Upper lobe of left lung (tissue), 6 donors: ENCODE data around the gene TBC1D4. TPM values are rescaled to one million over a fixed set of nuclear protein-coding genes. Genes with fewer than 3 reads are reported as not detected.

Experiments used
- ATAC-seq, 2 donors: fragments of 200-7000 bp; cut with Tn5 transposase; one replicate each; pipeline ENCODE4 v1.9.1; 2022; ENCODE audit warnings: mild to moderate bottlenecking in 2 of 2, moderate library complexity in 2 of 2; ENCODE audit not compliant: low FRiP score in 2 of 2
- DNase-seq, 2 donors: peaks; one replicate each; pipeline ENCODE4 v3.0.0-alpha.2; 2019 to 2020
- H3K27ac ChIP-seq, 4 donors: fragments of 200-600 bp; sonication (generic); one replicate each; pipeline ENCODE4 v1.5.1; 2016 to 2019
- H3K27me3 ChIP-seq, 4 donors: fragments of 200-600 bp; sonication (generic); one replicate each; pipeline ENCODE4 v1.5.1; 2017 to 2019
- H3K36me3 ChIP-seq, 4 donors: fragments of 200-600 bp; sonication (generic); one replicate each; pipeline ENCODE4 v1.5.1; 2016 to 2019
- H3K4me1 ChIP-seq, 4 donors: fragments of 200-600 bp; sonication (generic); one replicate each; pipeline ENCODE4 v1.5.1; 2018 to 2019
- H3K4me3 ChIP-seq, 4 donors: fragments of 200-600 bp; sonication (generic); one replicate each; pipeline ENCODE4 v1.5.1; 2017 to 2019; ENCODE audit warnings: mild to moderate bottlenecking in 2 of 4, moderate library complexity in 1 of 4
- H3K9me3 ChIP-seq, 4 donors: fragments of 200-600 bp; sonication (generic); one replicate each; pipeline ENCODE4 v1.5.1; 2018 to 2019
- CTCF ChIP-seq, 6 experiments: fragments of 450-650 bp in 4 of 6; fragments of 200-600 bp in 2 of 6; sonication (generic) in 2 of 6; IDR thresholded peaks; one replicate each; pipeline ENCODE4 v1.5.1; 2016 to 2019; ENCODE audit warnings: antibody characterized with exemption in 6 of 6
- EP300 ChIP-seq, 4 donors: sonication (generic); formaldehyde crosslinking; IDR thresholded peaks; one replicate each; pipeline ENCODE4 v1.5.1; 2017; ENCODE audit warnings: antibody characterized with exemption in 4 of 4, control low read depth in 2 of 4
- POLR2A ChIP-seq, 4 donors: fragments of 450-650 bp; IDR thresholded peaks; one replicate each; pipeline ENCODE4 v1.5.1; 2016 to 2017; ENCODE audit warnings: antibody characterized with exemption in 4 of 4, mild to moderate bottlenecking in 2 of 4
- POLR2AphosphoS5 ChIP-seq, 2 donors: sonication (generic); formaldehyde crosslinking; IDR thresholded peaks; one replicate each; pipeline ENCODE4 v1.5.1; 2017; ENCODE audit warnings: antibody characterized with exemption in 2 of 2
- WGBS, 2 donors: methylation state at CpG; one replicate each; pipeline ENCODE4 v1.1.5; 2017 to 2018; 5-methylcytosine and 5-hydroxymethylcytosine counted together
- total RNA-seq, 6 donors: library from RNA; depleted of rRNA in 4 of 6; stranded (reverse); fragments of >200 nt in 4 of 6; gene quantifications; one replicate each; pipeline versions ENCODE4 v1.1.0 to v1.2.1, GENCODE V29; 2016 to 2021
- donor health status: DM: no; HTN: no; CAD: no; lungs with moderate emphysema.
- donor health status: DM: no; HTN: yes; CAD: no; lungs with severe emphysema.

The TBC1D4 gene
- total RNA-seq, 6 donors from 2014 or later, result 26.1 to 97.4 (median 30.7) TPM

- ATAC-seq (peak; percentile 28 to 66), DNase-seq (peak; percentile 24 to 90)
- Histone ChIP-seq H3K4me1 (peaks cover 3 to 33% (median 12%) of the 10 kb centered on the region in 4 donors), H3K9me3 (no peaks in the 10 kb centered on the region), H3K4me3 (peak overlapping the region; percentile 84 to 94 (median 90)), H3K27me3 (peaks cover 0 to 2% (median 0%) of the 10 kb centered on the region in 4 donors), H3K36me3 (no peaks in the 10 kb centered on the region), H3K27ac (peak overlapping the region; percentile 54 to 84 (median 80))
- 0% methylated on average over 11 to 55 of the region's 100 CpGs for WGBS, 2 donors
- TF ChIP-seq POLR2AphosphoS5 (IDR thresholded peaks at IDR 0.05) (no peak), CTCF (IDR thresholded peaks at IDR 0.05) (no peak), POLR2A (IDR thresholded peaks at IDR 0.05) (no peak), EP300 (IDR thresholded peaks at IDR 0.05) (no peak)
Observed at GRCh38 chr13:75481176-75482069, 546 bp downstream of the TBC1D4 start.

GRCh38 chr13:75480671-75481175, 1.2 kb downstream of the TBC1D4 start:
- H3K4me1 ChIP-seq, result peaks cover 3 to 33% (median 12%) of the 10 kb centered on the region in 4 donors
- 0 to 1% methylated on average over 27 to 33 of the region's 48 CpGs for WGBS, 2 donors
- H3K27me3 ChIP-seq, result peaks cover 0 to 2% (median 0%) of the 10 kb centered on the region in 4 donors
- no peaks in the 10 kb centered on the region for H3K9me3 ChIP-seq
- no peaks in the 10 kb centered on the region for H3K36me3 ChIP-seq
- DNase-seq (peak; percentile 87 to 88), ATAC-seq (peak; percentile 31 to 51)
- peak overlapping the region; percentile 54 to 84 (median 69) for H3K27ac ChIP-seq
- peak overlapping the region; percentile 84 to 94 (median 90) for H3K4me3 ChIP-seq
- TF ChIP-seq POLR2AphosphoS5 (IDR thresholded peaks at IDR 0.05), result peak in 1 of 2 donors; percentile 16
- no peak for TF ChIP-seq EP300 (IDR thresholded peaks at IDR 0.05)

GRCh38 chr13:75479102-75479740, 2.7 kb downstream of the TBC1D4 start:
- 44 to 47% methylated on average over 5 of the region's 5 CpGs for WGBS, 2 donors
- H3K4me1 ChIP-seq, result peaks cover 3 to 33% (median 12%) of the 10 kb centered on the region in 4 donors
- no peaks in the 10 kb centered on the region for H3K9me3 ChIP-seq
- peaks cover 0 to 2% (median 0%) of the 10 kb centered on the region in 4 donors for H3K27me3 ChIP-seq
- TF ChIP-seq POLR2AphosphoS5 (IDR thresholded peaks at IDR 0.05), result no peak
- no peak for TF ChIP-seq EP300 (IDR thresholded peaks at IDR 0.05)
- no peak for TF ChIP-seq POLR2A (IDR thresholded peaks at IDR 0.05)
- no peak for TF ChIP-seq CTCF (IDR thresholded peaks at IDR 0.05)
- H3K4me3 ChIP-seq, result peak overlapping the region in 1 of 4 donors; percentile 87
- no peak overlapping the region for H3K27ac ChIP-seq
- ATAC-seq (no peak), DNase-seq (no peak)
- no peaks in the 10 kb centered on the region for H3K36me3 ChIP-seq

GRCh38 chr13:75478659-75479058, 3.3 kb downstream of the TBC1D4 start:
- 87 to 95% methylated on average over 4 of the region's 4 CpGs for WGBS, 2 donors
- Histone ChIP-seq H3K9me3 (no peaks in the 10 kb centered on the region), H3K27me3 (peaks cover 0 to 2% (median 0%) of the 10 kb centered on the region in 4 donors), H3K27ac (no peak overlapping the region), H3K4me1 (peaks cover 3 to 33% (median 12%) of the 10 kb centered on the region in 4 donors), H3K36me3 (no peaks in the 10 kb centered on the region), H3K4me3 (no peak overlapping the region)
- DNase-seq (no peak), ATAC-seq (no peak)
- TF ChIP-seq EP300 (IDR thresholded peaks at IDR 0.05), result no peak
- no peak for TF ChIP-seq POLR2A (IDR thresholded peaks at IDR 0.05)
- TF ChIP-seq POLR2AphosphoS5 (IDR thresholded peaks at IDR 0.05), result no peak
- TF ChIP-seq CTCF (IDR thresholded peaks at IDR 0.05), result no peak

GRCh38 chr13:75474956-75475355, 7.0 kb downstream of the TBC1D4 start:
- Histone ChIP-seq H3K27me3 (no peaks in the 10 kb centered on the region), H3K4me3 (no peak overlapping the region), H3K9me3 (no peaks in the 10 kb centered on the region), H3K36me3 (no peaks in the 10 kb centered on the region), H3K4me1 (peaks cover 3 to 18% (median 10%) of the 10 kb centered on the region in 4 donors), H3K27ac (no peak overlapping the region)
- WGBS, 2 donors, result 57 to 65% methylated on average over 2 of the region's 2 CpGs
- DNase-seq (no peak), ATAC-seq (no peak)
- TF ChIP-seq POLR2AphosphoS5 (IDR thresholded peaks at IDR 0.05) (no peak), POLR2A (IDR thresholded peaks at IDR 0.05) (no peak), EP300 (IDR thresholded peaks at IDR 0.05) (no peak), CTCF (IDR thresholded peaks at IDR 0.05) (no peak)
